HEK293T (cell line): ENCODE measurements around the gene SMIM44.

Experiments used
- ELF4 ChIP-seq: fragments of 450-650 bp; IDR thresholded peaks from 2 replicates; pipeline ENCODE4 v1.6.1; 2017; ENCODE audit warnings: antibody characterized with exemption
- FOXM1 ChIP-seq: fragments of 450-650 bp; IDR thresholded peaks from 2 replicates; pipeline ENCODE4 v1.6.1; 2017; ENCODE audit warnings: mild to moderate bottlenecking, borderline replicate concordance
- HDGF ChIP-seq: fragments of 450-650 bp; IDR thresholded peaks from 2 replicates; pipeline ENCODE4 v1.6.1; 2017; ENCODE audit warnings: antibody characterized with exemption, borderline replicate concordance
- ZNF384 ChIP-seq: fragments of 450-650 bp; IDR thresholded peaks from 2 replicates; pipeline ENCODE4 v1.6.1; 2016

- TF ChIP-seq FOXM1 (no peak), HDGF (no peak), ELF4 (no peak), ZNF384 (no peak)
Observed at GRCh38 chr19:3491396-3492119, 8.3 kb upstream of the SMIM44 start.
